Testis (tissue), 3 donors: ENCODE data around the gene CDKAL1. TPM values are rescaled to one million over a fixed set of nuclear protein-coding genes. Genes with fewer than 3 reads are reported as not detected.

Source experiments
- DNase-seq: peaks from one replicate; pipeline ENCODE4 v3.0.0-alpha.2; 2019
- H3K27ac ChIP-seq, 2 donors: fragments of 200-600 bp; sonication (generic); one replicate each; pipeline ENCODE4 v1.5.1; 2019
- H3K27me3 ChIP-seq: fragments of 200-600 bp; sonication (generic); one replicate; pipeline ENCODE4 v1.5.1; 2019
- H3K36me3 ChIP-seq: fragments of 200-600 bp; sonication (generic); one replicate; pipeline ENCODE4 v1.5.1; 2017; ENCODE audit warnings: low read depth; ENCODE audit errors: missing control alignments
- H3K4me1 ChIP-seq: fragments of 200-600 bp; sonication (generic); one replicate; pipeline ENCODE4 v1.5.1; 2019
- H3K4me3 ChIP-seq, 2 donors: fragments of 200-600 bp; sonication (generic); one replicate each; pipeline ENCODE4 v1.5.1; 2017 to 2019
- H3K9me3 ChIP-seq: fragments of 200-600 bp; sonication (generic); one replicate; pipeline ENCODE4 v1.5.1; 2017
- POLR2A ChIP-seq: fragments of 450-650 bp; IDR thresholded peaks from one replicate; pipeline ENCODE4 v1.6.1; 2017; ENCODE audit warnings: antibody characterized with exemption, mild to moderate bottlenecking, moderate library complexity
- WGBS, 2 donors: methylation state at CpG; one replicate each; pipeline ENCODE4 v1.1.5; 2018; 5-methylcytosine and 5-hydroxymethylcytosine counted together
- intact Hi-C: fragments of 100-400 bp; cut with DNase I; formaldehyde crosslinking; loops from one replicate; pipeline ENCODE4 v1.15.1; 2023; ENCODE audit warnings: low total_unique reads
- polyA plus RNA-seq: library from polyadenylated mRNA; stranded (reverse); fragments of 350-450 nt; fragmentation: Illumina TruSeq; extraction: RNeasy Lipid Tissue Mini Kit (QIAGEN cat#74804); gene quantifications from one replicate; pipeline ENCODE4 v1.2.3, GENCODE V29; 2014; ENCODE audit warnings: low read depth, low replicate concordance; ENCODE audit not compliant: insufficient read depth
- total RNA-seq, 2 donors: library from RNA; depleted of rRNA; stranded (reverse); fragments of >200 nt; gene quantifications; one replicate each; pipeline ENCODE4 v1.2.3, GENCODE V29; 2016
- TF ChIP-seq, protein P1 (sequence below), 3 experiments: fragments of 450-650 bp in 2 of 3; fragments of 200-600 bp in 1 of 3; sonication (generic) in 1 of 3; IDR thresholded peaks; one replicate each; pipeline ENCODE4 v1.5.1; 2016 to 2019; ENCODE audit warnings: antibody characterized with exemption in 3 of 3, mild to moderate bottlenecking in 2 of 3, moderate library complexity in 1 of 3

CDKAL1 gene
- total and polyA plus RNA-seq, 3 donors from 2014 or later, result 11.1 to 18.5 (median 16.1) TPM

DNA sequence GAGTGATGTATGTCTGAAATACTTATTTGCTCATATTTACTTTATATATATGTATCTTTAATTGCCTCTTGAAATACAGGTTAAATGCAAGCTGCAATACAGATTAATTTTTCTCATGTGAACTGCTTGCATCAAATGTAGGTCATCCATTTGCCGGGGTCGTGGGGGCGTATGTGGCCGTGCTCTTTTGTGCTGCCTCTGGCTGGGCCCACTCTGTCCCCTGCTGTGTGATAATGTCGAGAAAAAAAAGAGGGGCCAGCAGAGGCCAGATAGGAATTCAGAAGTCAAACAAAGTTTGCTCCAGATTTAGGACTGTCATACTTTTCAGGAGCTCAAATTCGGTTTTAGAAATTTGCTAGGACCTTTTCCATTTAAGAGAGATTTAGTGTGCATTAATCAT, 599.6 kb downstream of the CDKAL1 start:
- 30 to 49% methylated on average over 6 of the region's 6 CpGs for WGBS, 2 donors
- intact Hi-C loops, result no loop called here
- Histone ChIP-seq H3K4me1 (peaks cover 17% of the 10 kb centered on the region), H3K27me3 (no peaks in the 10 kb centered on the region), H3K4me3 (no peak overlapping the region), H3K27ac (no peak overlapping the region), H3K9me3 (no peaks in the 10 kb centered on the region), H3K36me3 (no peaks in the 10 kb centered on the region)
- TF ChIP-seq, protein P1, sequence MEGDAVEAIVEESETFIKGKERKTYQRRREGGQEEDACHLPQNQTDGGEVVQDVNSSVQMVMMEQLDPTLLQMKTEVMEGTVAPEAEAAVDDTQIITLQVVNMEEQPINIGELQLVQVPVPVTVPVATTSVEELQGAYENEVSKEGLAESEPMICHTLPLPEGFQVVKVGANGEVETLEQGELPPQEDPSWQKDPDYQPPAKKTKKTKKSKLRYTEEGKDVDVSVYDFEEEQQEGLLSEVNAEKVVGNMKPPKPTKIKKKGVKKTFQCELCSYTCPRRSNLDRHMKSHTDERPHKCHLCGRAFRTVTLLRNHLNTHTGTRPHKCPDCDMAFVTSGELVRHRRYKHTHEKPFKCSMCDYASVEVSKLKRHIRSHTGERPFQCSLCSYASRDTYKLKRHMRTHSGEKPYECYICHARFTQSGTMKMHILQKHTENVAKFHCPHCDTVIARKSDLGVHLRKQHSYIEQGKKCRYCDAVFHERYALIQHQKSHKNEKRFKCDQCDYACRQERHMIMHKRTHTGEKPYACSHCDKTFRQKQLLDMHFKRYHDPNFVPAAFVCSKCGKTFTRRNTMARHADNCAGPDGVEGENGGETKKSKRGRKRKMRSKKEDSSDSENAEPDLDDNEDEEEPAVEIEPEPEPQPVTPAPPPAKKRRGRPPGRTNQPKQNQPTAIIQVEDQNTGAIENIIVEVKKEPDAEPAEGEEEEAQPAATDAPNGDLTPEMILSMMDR (IDR thresholded peaks at IDR 0.05), result no peak
- no peak for TF ChIP-seq POLR2A
- DNase-seq, result no peak

DNA sequence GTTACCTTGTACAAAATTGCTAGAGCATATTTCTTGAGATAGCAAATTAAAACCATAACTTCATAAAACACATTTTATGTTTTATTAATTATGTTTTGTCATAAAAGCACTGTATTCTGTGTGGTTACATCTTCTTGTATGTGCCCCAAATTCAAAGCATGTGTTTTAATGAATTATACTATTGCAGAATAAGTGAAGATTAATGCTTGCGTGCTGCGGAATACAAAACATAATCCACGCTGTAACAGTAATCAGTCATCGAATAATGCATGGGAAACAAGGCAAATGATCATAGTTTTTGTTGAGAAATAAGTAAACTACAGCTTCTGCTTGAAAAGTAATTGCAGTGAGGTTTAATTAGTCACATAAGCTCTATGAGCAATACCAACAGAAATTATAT, 600.1 kb downstream of the CDKAL1 start:
- Histone ChIP-seq H3K27me3 (no peaks in the 10 kb centered on the region), H3K4me1 (peaks cover 17% of the 10 kb centered on the region), H3K27ac (no peak overlapping the region), H3K36me3 (no peaks in the 10 kb centered on the region), H3K4me3 (no peak overlapping the region), H3K9me3 (no peaks in the 10 kb centered on the region)
- intact Hi-C loops, result no loop called here
- no peak for DNase-seq
- WGBS, 2 donors, result 84 to 88% methylated on average over 4 of the region's 4 CpGs
- TF ChIP-seq POLR2A, result no peak
- TF ChIP-seq, protein P1 (IDR thresholded peaks at IDR 0.05), result no peak

DNA sequence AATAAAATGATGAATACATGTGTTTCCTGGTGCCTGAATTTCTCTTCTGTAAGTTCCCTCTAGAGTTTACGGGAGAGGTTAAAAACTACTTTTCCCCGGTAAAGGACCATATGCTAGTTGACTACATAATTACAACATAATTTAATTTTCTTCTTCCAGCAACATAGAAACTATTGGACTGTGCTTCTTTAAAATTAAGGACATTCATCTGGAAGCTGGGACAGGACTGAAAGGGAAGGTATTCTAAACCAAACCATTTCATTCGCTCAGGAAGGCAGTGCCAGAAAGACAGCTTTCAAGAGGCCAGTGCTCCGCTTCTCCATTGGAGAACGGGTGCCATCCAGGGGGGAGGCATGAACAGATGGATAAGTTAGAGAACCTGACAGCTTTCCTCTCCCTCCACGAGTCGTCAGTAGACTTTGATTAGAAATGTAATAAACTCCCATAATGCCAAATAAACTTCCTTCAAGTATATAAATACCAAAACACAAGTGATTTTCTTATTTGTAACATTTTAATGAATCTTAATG, 601.3 kb downstream of the CDKAL1 start:
- H3K27ac ChIP-seq, result no peak overlapping the region
- no peaks in the 10 kb centered on the region for H3K9me3 ChIP-seq
- no peaks in the 10 kb centered on the region for H3K27me3 ChIP-seq
- 94 to 95% methylated on average over 7 of the region's 7 CpGs for WGBS, 2 donors
- H3K4me1 ChIP-seq, result peaks cover 17% of the 10 kb centered on the region
- intact Hi-C loops, result no loop called here
- DNase-seq, result no peak
- H3K4me3 ChIP-seq, result no peak overlapping the region
- TF ChIP-seq, protein P1 (IDR thresholded peaks at IDR 0.05), result no peak
- no peak for TF ChIP-seq POLR2A
- H3K36me3 ChIP-seq, result no peaks in the 10 kb centered on the region

DNA sequence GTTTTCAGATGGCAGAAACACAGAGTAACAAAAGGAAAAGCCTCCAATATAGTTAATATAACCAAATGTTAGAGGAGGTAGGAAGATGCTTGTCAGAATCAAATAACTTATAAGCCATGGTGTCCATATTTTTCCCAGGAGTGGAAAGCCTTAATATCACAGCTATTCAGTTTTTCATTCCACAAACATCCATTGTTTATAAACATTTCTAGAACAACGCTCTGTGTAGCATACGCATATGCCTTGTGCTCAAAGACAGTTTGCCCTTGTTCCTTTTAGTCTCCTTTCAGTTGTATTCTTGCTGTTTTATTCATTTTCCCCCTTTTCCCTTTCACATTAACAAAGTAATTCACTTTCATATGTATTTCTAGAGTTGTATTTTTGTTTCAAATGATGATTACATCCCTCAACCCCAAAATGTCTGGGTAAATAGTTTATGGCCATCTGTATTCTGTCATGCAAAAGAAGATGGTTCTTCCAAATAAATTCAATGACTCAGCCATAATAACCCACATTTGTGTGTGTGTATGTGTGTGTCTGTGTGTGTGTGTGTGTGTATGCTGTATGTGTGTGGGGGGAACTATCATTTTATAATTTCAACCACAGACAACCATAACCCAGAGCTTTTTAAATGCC, 603.6 kb downstream of the CDKAL1 start:
- no peak for DNase-seq
- TF ChIP-seq, protein P1 (IDR thresholded peaks at IDR 0.05), result no peak
- no peak for TF ChIP-seq POLR2A
- Histone ChIP-seq H3K36me3 (no peaks in the 10 kb centered on the region), H3K4me1 (peaks cover 9% of the 10 kb centered on the region), H3K27me3 (no peaks in the 10 kb centered on the region), H3K9me3 (no peaks in the 10 kb centered on the region), H3K4me3 (no peak overlapping the region), H3K27ac (no peak overlapping the region)
- intact Hi-C loops, result no loop called here
- WGBS, 2 donors, result 88 to 93% methylated on average over 2 of the region's 2 CpGs
